NCI-H510A treated with DMSO at 0.1 percent for 48 hours (cell line): ENCODE measurements around the gene CEP112.
A peak's percentile ranks its signal among the peaks of the same experiment; 100 is the strongest.

Source experiments
- DNase-seq: peaks from one replicate; lab custom pipeline; 2025; lab: John Stamatoyannopoulos, UW

CEP112 gene

GRCh38 chr17:65593855-65594845, 597.8 kb downstream of the CEP112 start:
- no peak for DNase-seq

DNA sequence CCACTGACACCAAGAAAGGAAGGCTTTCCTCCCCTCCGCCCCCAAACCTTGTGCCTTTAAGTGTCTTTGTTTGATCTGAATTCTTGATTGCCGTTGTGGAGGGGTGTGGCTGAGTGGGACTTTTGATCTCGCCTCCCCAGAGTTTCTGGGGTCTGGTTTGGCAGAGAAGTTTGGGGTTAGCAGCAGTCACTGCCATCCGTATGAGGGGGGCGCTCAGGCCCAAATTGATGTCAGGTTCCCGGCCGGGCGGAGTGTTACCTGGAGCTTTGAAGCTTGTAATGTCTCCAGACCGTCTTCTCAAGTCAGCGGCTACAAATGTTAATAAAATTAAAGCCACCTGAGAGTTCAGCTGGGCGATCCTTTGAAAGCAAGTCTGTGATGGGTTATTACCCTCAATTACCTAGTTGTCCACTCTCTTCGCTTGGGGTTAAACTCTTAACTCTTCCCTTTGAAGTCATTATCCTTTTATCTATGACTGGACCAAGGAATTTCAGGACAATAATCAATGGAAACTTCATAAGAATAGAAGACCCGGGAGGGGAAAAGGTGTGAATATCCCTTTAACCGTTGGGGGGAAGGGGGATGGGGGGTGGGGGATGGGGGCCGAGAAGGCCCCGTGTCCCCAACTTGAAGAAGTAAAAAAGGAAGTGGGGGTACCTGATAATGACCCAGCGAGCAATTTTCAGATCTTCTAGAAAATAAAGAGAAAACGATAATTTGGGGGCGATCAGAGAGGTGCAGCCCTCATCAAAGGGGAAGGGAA, 598.7 kb downstream of the CEP112 start:
- no peak for DNase-seq

- no peak for DNase-seq
These were observed 599.6 kb downstream of the CEP112 start for GRCh38 chr17:65592125-65592965.

- no peak for DNase-seq
These were observed 602.6 kb downstream of the CEP112 start for GRCh38 chr17:65589321-65589720.

GRCh38 chr17:65588181-65588808, 603.6 kb downstream of the CEP112 start:
- peak; percentile 85 for DNase-seq

- DNase-seq, result no peak
These were observed 604.3 kb downstream of the CEP112 start for GRCh38 chr17:65587534-65588180.

- peak; percentile 16 for DNase-seq
These were observed 605.0 kb downstream of the CEP112 start for GRCh38 chr17:65586899-65587298.
